H9 (cell line): Measurements from ENCODE around the gene ASIC3. TPM values are rescaled to one million over a fixed set of nuclear protein-coding genes. Genes with fewer than 3 reads are reported as not detected.

Experiments
- DNase-seq: peaks from one replicate; pipeline ENCODE4 v3.0.0-alpha.2; 2017
- H2AFZ ChIP-seq: one replicate; pipeline ENCODE4 v1.6.1; 2013; ENCODE audit warnings: mild to moderate bottlenecking, low read length, control low read depth, moderate library complexity
- H2AK5ac ChIP-seq: 2 replicates; pipeline ENCODE4 v1.6.1; 2013; ENCODE audit warnings: low read length, control low read depth, mixed read lengths; ENCODE audit not compliant: insufficient read length
- H2BK120ac ChIP-seq: one replicate; pipeline ENCODE4 v1.6.1; 2013; ENCODE audit warnings: low read depth, mild to moderate bottlenecking, low read length, control low read depth, inconsistent platforms; ENCODE audit not compliant: poor library complexity, severe bottlenecking
- H2BK12ac ChIP-seq: 2 replicates; pipeline ENCODE4 v1.6.1; 2013; ENCODE audit warnings: low read length, control low read depth, mixed read lengths, low read depth; ENCODE audit not compliant: insufficient read length
- H2BK15ac ChIP-seq: 2 replicates; pipeline ENCODE4 v1.6.1; 2013; ENCODE audit warnings: low read depth, low read length, control low read depth
- H2BK20ac ChIP-seq: one replicate; pipeline ENCODE4 v1.6.1; 2013; ENCODE audit warnings: low read depth, mild to moderate bottlenecking, low read length, control low read depth, inconsistent platforms; ENCODE audit not compliant: poor library complexity, severe bottlenecking
- H2BK5ac ChIP-seq: 2 replicates; pipeline ENCODE4 v1.6.1; 2013; ENCODE audit warnings: low read length, control low read depth, mixed read lengths; ENCODE audit not compliant: insufficient read length
- H3K14ac ChIP-seq: 2 replicates; pipeline ENCODE4 v1.6.1; 2013; ENCODE audit warnings: low read length, control low read depth; ENCODE audit not compliant: insufficient read depth
- H3K18ac ChIP-seq: 2 replicates; pipeline ENCODE4 v1.6.1; 2013; ENCODE audit warnings: low read depth, mild to moderate bottlenecking, mixed read lengths, low read length, control low read depth; ENCODE audit not compliant: insufficient read length
- H3K23ac ChIP-seq: 2 replicates; pipeline ENCODE4 v1.6.1; 2013; ENCODE audit warnings: low read length, control low read depth, mixed read lengths, low read depth; ENCODE audit not compliant: insufficient read length
- H3K23me2 ChIP-seq: 2 replicates; pipeline ENCODE4 v1.6.1; 2013; ENCODE audit warnings: low read depth, mild to moderate bottlenecking, mixed read lengths, low read length, control low read depth; ENCODE audit not compliant: insufficient read length, poor library complexity, severe bottlenecking
- H3K27ac ChIP-seq: 2 replicates; pipeline ENCODE4 v1.5.1; 2013; ENCODE audit warnings: low read length, control low read depth, mixed read lengths, low read depth; ENCODE audit not compliant: insufficient read length
- H3K27me3 ChIP-seq: 2 replicates; pipeline ENCODE4 v1.6.1; 2013; ENCODE audit warnings: low read length, control low read depth, inconsistent platforms; ENCODE audit not compliant: insufficient read depth
- H3K4ac ChIP-seq: 2 replicates; pipeline ENCODE4 v1.6.1; 2013; ENCODE audit warnings: low read depth, mild to moderate bottlenecking, control low read depth, inconsistent platforms, low read length, moderate library complexity
- H3K4me1 ChIP-seq: 2 replicates; pipeline ENCODE4 v1.6.1; 2013; ENCODE audit warnings: low read length, control low read depth, inconsistent platforms; ENCODE audit not compliant: insufficient read depth
- H3K4me2 ChIP-seq: 2 replicates; pipeline ENCODE4 v1.6.1; 2013; ENCODE audit warnings: low read length, control low read depth, mixed read lengths; ENCODE audit not compliant: insufficient read length, insufficient read depth
- H3K56ac ChIP-seq: 2 replicates; pipeline ENCODE4 v1.6.1; 2013; ENCODE audit warnings: low read depth, mild to moderate bottlenecking, mixed read lengths, low read length, control low read depth; ENCODE audit not compliant: insufficient read length
- H3K79me1 ChIP-seq: 2 replicates; pipeline ENCODE4 v1.6.1; 2013; ENCODE audit warnings: low read depth, mild to moderate bottlenecking, moderate library complexity, low read length, control low read depth, inconsistent platforms; ENCODE audit not compliant: insufficient read depth, poor library complexity, severe bottlenecking
- H3K79me2 ChIP-seq: 2 replicates; pipeline ENCODE4 v1.6.1; 2013; ENCODE audit warnings: low read length, control low read depth, inconsistent platforms; ENCODE audit not compliant: insufficient read depth
- H3K9ac ChIP-seq: 2 replicates; pipeline ENCODE4 v1.6.1; 2013; ENCODE audit warnings: low read length, control low read depth, mixed read lengths; ENCODE audit not compliant: insufficient read length; ENCODE audit errors: extremely low read depth
- H3K9me3 ChIP-seq: one replicate; pipeline ENCODE4 v1.6.1; 2013; ENCODE audit warnings: low read depth, low read length, inconsistent platforms; ENCODE audit not compliant: control insufficient read depth
- H3T11ph ChIP-seq: one replicate; pipeline ENCODE4 v1.6.1; 2013; ENCODE audit warnings: mild to moderate bottlenecking, low read length, control low read depth, inconsistent platforms
- H4K20me1 ChIP-seq: one replicate; pipeline ENCODE4 v1.6.1; 2013; ENCODE audit not compliant: control insufficient read depth, insufficient read length, insufficient read depth
- H4K5ac ChIP-seq: 2 replicates; pipeline ENCODE4 v1.6.1; 2013; ENCODE audit warnings: low read depth, mild to moderate bottlenecking, mixed read lengths, low read length, control low read depth; ENCODE audit not compliant: insufficient read length
- H4K8ac ChIP-seq: replicated peaks from 2 replicates; pipeline ENCODE4 v1.6.1; 2013; ENCODE audit warnings: low read length, control low read depth, mixed read lengths, low read depth; ENCODE audit not compliant: insufficient read length
- H4K91ac ChIP-seq: 2 replicates; pipeline ENCODE4 v1.6.1; 2013; ENCODE audit warnings: low read depth, mild to moderate bottlenecking, moderate library complexity, mixed read lengths, low read length, control low read depth; ENCODE audit not compliant: insufficient read length
- H3K27ac Mint-ChIP-seq, 3 experiments: 2 replicates in 2 of 3; 3 replicates in 1 of 3; pipeline ENCODE4 v1.8.0; 2020 to 2021; ENCODE audit warnings: mixed read lengths in 3 of 3, mild to moderate bottlenecking in 1 of 3, moderate library complexity in 1 of 3
- H3K27me3 Mint-ChIP-seq: 2 replicates; pipeline ENCODE4 v1.8.0; 2021; ENCODE audit warnings: low read depth, mild to moderate bottlenecking, moderate library complexity, mixed read lengths
- H3K36me3 Mint-ChIP-seq, 3 experiments: 2 replicates in 2 of 3; 3 replicates in 1 of 3; pipeline ENCODE4 v1.8.0; 2020 to 2021; ENCODE audit warnings: low read depth in 3 of 3, mixed read lengths in 3 of 3; ENCODE audit not compliant: insufficient read depth in 1 of 3
- H3K4me1 Mint-ChIP-seq, 2 experiments: 2 replicates each; pipeline ENCODE4 v1.8.0; 2020; ENCODE audit warnings: mixed read lengths in 2 of 2
- H3K4me3 Mint-ChIP-seq, 2 experiments: 2 replicates in 1 of 2; 3 replicates in 1 of 2; pipeline ENCODE4 v1.8.0; 2020 to 2021; ENCODE audit warnings: mild to moderate bottlenecking in 2 of 2, mixed read lengths in 2 of 2, moderate library complexity in 1 of 2
- H3K9me3 Mint-ChIP-seq, 2 experiments: 2 replicates in 1 of 2; 3 replicates in 1 of 2; pipeline ENCODE4 v1.8.0; 2020; ENCODE audit warnings: mild to moderate bottlenecking in 2 of 2, mixed read lengths in 2 of 2, moderate library complexity in 1 of 2
- WGBS: extraction: QIAGEN DNeasy Blood & Tissue Kit; methylation state at CpG from one replicate; pipeline ENCODE4 v1.1.7; 2013; ENCODE audit warnings: missing lambda C conversion rate, low lambda C conversion rate, mixed read lengths; ENCODE audit not compliant: insufficient read length; ENCODE audit errors: extremely low coverage; 5-methylcytosine and 5-hydroxymethylcytosine counted together
- total RNA-seq: library from RNA; stranded (reverse); gene quantifications from 2 replicates; pipeline ENCODE4 v1.2.1, GENCODE V29; 2021
- TF ChIP-seq, protein P1 (sequence below): fragments of 200-600 bp; sonication (generic); conservative IDR thresholded peaks from 3 replicates; pipeline ENCODE4 v1.8.0; 2021; ENCODE audit warnings: antibody characterized with exemption, mild to moderate bottlenecking

ASIC3 gene
- total RNA-seq, 1 experiment from 2014 or later: 1.7 TPM

DNA sequence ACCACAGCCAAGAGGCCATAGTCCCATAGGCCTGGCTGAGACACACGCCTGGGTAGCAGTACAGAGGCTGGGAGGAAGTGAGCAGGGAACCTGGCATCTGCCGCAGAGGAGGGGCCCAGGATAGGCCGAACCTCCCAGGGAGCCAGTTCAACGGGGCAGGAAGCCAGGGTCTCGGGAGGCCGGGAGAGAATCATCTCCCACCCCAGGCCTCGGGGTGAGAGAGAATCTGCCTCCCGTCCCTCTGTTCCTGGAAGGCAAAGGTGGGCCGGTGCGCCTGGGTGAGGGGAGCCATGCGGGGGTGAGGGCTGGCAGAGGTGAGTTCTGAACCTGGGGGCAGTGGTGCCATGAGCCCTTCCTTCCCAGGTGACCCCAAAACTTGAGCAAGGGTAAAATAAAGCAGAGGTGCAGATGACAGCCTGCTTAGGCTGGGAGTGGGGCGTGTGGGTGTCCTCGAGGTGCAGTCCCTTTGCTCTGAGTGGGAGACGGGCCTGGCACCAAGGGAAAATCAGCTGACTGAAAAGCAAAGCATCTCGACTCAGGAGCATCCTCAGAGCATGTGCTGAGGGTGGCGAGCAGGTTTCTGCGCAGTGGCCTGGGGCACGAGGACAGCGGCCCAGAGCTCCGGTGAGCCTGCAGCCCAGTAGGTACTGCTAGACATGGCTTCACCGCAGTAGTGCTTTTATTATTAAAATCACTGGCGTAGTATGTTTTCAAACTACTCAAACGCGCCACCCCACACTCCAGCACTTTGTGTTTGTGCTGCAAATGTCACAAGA lies 53.5 kb downstream of the ASIC3 start:
- no CpG with 5 or more reads among the region's 24 CpGs for WGBS
- H3K56ac ChIP-seq: no peak overlapping the region
- TF ChIP-seq, protein P1, sequence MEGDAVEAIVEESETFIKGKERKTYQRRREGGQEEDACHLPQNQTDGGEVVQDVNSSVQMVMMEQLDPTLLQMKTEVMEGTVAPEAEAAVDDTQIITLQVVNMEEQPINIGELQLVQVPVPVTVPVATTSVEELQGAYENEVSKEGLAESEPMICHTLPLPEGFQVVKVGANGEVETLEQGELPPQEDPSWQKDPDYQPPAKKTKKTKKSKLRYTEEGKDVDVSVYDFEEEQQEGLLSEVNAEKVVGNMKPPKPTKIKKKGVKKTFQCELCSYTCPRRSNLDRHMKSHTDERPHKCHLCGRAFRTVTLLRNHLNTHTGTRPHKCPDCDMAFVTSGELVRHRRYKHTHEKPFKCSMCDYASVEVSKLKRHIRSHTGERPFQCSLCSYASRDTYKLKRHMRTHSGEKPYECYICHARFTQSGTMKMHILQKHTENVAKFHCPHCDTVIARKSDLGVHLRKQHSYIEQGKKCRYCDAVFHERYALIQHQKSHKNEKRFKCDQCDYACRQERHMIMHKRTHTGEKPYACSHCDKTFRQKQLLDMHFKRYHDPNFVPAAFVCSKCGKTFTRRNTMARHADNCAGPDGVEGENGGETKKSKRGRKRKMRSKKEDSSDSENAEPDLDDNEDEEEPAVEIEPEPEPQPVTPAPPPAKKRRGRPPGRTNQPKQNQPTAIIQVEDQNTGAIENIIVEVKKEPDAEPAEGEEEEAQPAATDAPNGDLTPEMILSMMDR: no peak

More for the DNA sequence above, 53.5 kb downstream of the ASIC3 start:
- Histone ChIP-seq H3K4me2 (no peak overlapping the region), H3K79me2 (peaks cover 5% of the 10 kb centered on the region; the same call in 1 of the 2 replicates), H2BK5ac (no peak overlapping the region), H3K9me3 (no peaks in the 10 kb centered on the region), H4K5ac (no peak overlapping the region), H4K20me1 (no peaks in the 10 kb centered on the region), H3K14ac (no peak overlapping the region), H2AFZ (no peak overlapping the region), H2BK20ac (no peak overlapping the region), H2BK120ac (no peak overlapping the region), H2BK12ac (no peak overlapping the region), H2AK5ac (no peak overlapping the region), H3K27ac (no peak overlapping the region), H3K27me3 (no peaks in the 10 kb centered on the region), H4K91ac (no peak overlapping the region), H3K9ac (no peak overlapping the region), H3K4me1 (peaks cover 13% of the 10 kb centered on the region), H2BK15ac (no peak overlapping the region), H4K8ac (no peak overlapping the region), H3K79me1 (peaks cover 4% of the 10 kb centered on the region), H3K4ac (no peak overlapping the region), H3K18ac (no peak overlapping the region), H3K23me2 (peaks cover 3% of the 10 kb centered on the region), H3K23ac (no peak overlapping the region), H3T11ph (no peak overlapping the region)
- DNase-seq: no peak
- H3K27me3 Mint-ChIP-seq: no peaks in the 10 kb centered on the region; the same call in 1 of the 2 replicates
- H3K4me3 Mint-ChIP-seq: no peak overlapping the region
- peak overlapping the region in 1 of 3 experiments; percentile 79; a peak in 2 of 7 replicates for H3K27ac Mint-ChIP-seq
- H3K4me1 Mint-ChIP-seq: peaks cover 25 to 39% of the 10 kb centered on the region in 2 experiments
- no peaks in the 10 kb centered on the region for H3K9me3 Mint-ChIP-seq
- peaks cover 0 to 15% (median 7%) of the 10 kb centered on the region in 3 experiments; a peak in 6 of 7 replicates for H3K36me3 Mint-ChIP-seq

Other genes with a start within 250 kb of the ASIC3 start
- 0.26 and 0.85 TPM in 2 replicates for gene TMEM176B, start 248.2 kb upstream of the ASIC3 start, total RNA-seq
- not detected in 2 replicates for gene TMEM176A, start 247.8 kb upstream of the ASIC3 start, total RNA-seq
- gene AOC1, start 196.0 kb upstream of the ASIC3 start, total RNA-seq: 0.11 and 0.28 TPM in 2 replicates
- 4.3 and 4.5 TPM in 2 replicates for gene KCNH2, start 70.2 kb upstream of the ASIC3 start, total RNA-seq
- gene NOS3, start 57.5 kb upstream of the ASIC3 start, total RNA-seq: 4.5 and 4.7 TPM in 2 replicates
- 1.5 and 2.0 TPM in 2 replicates for gene ATG9B, start 24.0 kb upstream of the ASIC3 start, total RNA-seq
- gene ABCB8, start 20.1 kb upstream of the ASIC3 start, total RNA-seq: 22.1 and 23.9 TPM in 2 replicates
- 16.3 and 19.9 TPM in 2 replicates for gene CDK5, start 9.4 kb downstream of the ASIC3 start, total RNA-seq
- 136 and 138 TPM in 2 replicates for gene SLC4A2, start 11.1 kb downstream of the ASIC3 start, total RNA-seq
- gene FASTK, start 32.3 kb downstream of the ASIC3 start, total RNA-seq: 57.8 and 59.5 TPM in 2 replicates
- gene TMUB1, start 35.0 kb downstream of the ASIC3 start, total RNA-seq: 45.4 and 53.6 TPM in 2 replicates
- 97.7 and 99.6 TPM in 2 replicates for gene AGAP3, start 37.9 kb downstream of the ASIC3 start, total RNA-seq
- gene GBX1, start 119.2 kb downstream of the ASIC3 start, total RNA-seq: not detected in 2 replicates
- not detected in 2 replicates for gene ASB10, start 138.7 kb downstream of the ASIC3 start, total RNA-seq
- gene H2BK1, start 162.0 kb downstream of the ASIC3 start, total RNA-seq: 0.97 TPM in 1 of 2 replicates, not detected in the other
- 70.1 and 70.5 TPM in 2 replicates for gene ABCF2, start 178.7 kb downstream of the ASIC3 start, total RNA-seq
- 25.7 and 28.1 TPM in 2 replicates for gene CHPF2, start 184.0 kb downstream of the ASIC3 start, total RNA-seq
- gene SMARCD3, start 200.2 kb downstream of the ASIC3 start, total RNA-seq: 4.7 and 5.0 TPM in 2 replicates